Brain microvascular endothelial cell (primary cell): ENCODE data around the gene DAPL1.

Experiments used
- DNase-seq: peaks from one replicate; pipeline ENCODE4 v3.0.0-alpha.2; 2020
- H3K27ac ChIP-seq: fragments of 250-450 bp; sonication (Bioruptor Pico); 2 replicates; pipeline ENCODE4 v1.5.1; 2020; ENCODE audit warnings: mild to moderate bottlenecking, moderate library complexity
- H3K27me3 ChIP-seq: fragments of 250-450 bp; sonication (Bioruptor Pico); replicated peaks from 2 replicates; pipeline ENCODE4 v1.5.1; 2020; ENCODE audit warnings: mild to moderate bottlenecking
- H3K36me3 ChIP-seq: fragments of 250-450 bp; sonication (Bioruptor Pico); replicated peaks from 2 replicates; pipeline ENCODE4 v1.5.1; 2020; ENCODE audit warnings: mild to moderate bottlenecking
- H3K4me3 ChIP-seq: 2 replicates; pipeline ENCODE4 v1.5.1; 2011; ENCODE audit warnings: low read depth, mild to moderate bottlenecking, control low read depth, low read length, moderate library complexity
- CTCF ChIP-seq: IDR thresholded peaks from 2 replicates; pipeline ENCODE4 v1.5.1; 2011; ENCODE audit warnings: low read depth, mild to moderate bottlenecking, moderate library complexity, low read length, control low read depth, inconsistent platforms; ENCODE audit errors: missing control alignments
- in situ Hi-C: cut with HindIII; loops from 2 replicates; pipeline ENCODE4 v1.10.0; 2017; ENCODE audit warnings: low sequenced_read_pairs, low pct_ligation_motif_present

DAPL1 gene

GRCh38 chr2:158750458-158751125 is 44.5 kb upstream of the DAPL1 start:
- no peak overlapping the region for H3K27ac ChIP-seq
- no peak for TF ChIP-seq CTCF
- H3K36me3 ChIP-seq: no peaks in the 10 kb centered on the region
- no peak overlapping the region for H3K4me3 ChIP-seq
- no peak for DNase-seq
- H3K27me3 ChIP-seq: peaks cover 9% of the 10 kb centered on the region
- in situ Hi-C loops: no loop called here

- peak; percentile 91 for TF ChIP-seq CTCF
- Histone ChIP-seq H3K36me3 (no peaks in the 10 kb centered on the region), H3K4me3 (peak overlapping the region; percentile 24), H3K27ac (no peak overlapping the region), H3K27me3 (no peaks in the 10 kb centered on the region)
- peak; percentile 49 for DNase-seq
- in situ Hi-C loops: no loop called here
Measured at GRCh38 chr2:158753641-158754611, 41.2 kb upstream of the DAPL1 start.

GRCh38 chr2:158755310-158756087 is 39.6 kb upstream of the DAPL1 start:
- in situ Hi-C loops: no loop called here
- TF ChIP-seq CTCF: peak; percentile 60
- no peak overlapping the region for H3K4me3 ChIP-seq
- no peaks in the 10 kb centered on the region for H3K27me3 ChIP-seq
- no peak for DNase-seq
- H3K36me3 ChIP-seq: no peaks in the 10 kb centered on the region
- no peak overlapping the region for H3K27ac ChIP-seq

DNA sequence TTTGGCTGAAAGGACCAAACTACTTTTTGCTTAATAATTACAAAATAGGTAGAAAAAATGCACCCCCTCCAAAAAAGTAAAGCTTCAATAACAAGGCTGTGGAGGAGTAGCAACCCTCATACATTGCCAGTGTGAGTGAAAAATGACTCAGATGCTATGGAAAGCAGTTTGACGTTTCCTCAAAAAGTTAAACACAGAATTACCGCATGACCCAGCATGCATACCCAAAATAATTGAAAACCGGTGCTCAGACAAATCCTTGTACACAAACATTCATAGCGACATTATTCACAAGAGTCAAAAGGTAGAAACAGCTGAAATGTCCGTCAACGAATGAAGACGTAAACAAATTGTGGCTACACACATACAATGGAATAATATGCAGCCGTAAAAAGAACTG is 38.8 kb upstream of the DAPL1 start:
- in situ Hi-C loops: no loop called here
- Histone ChIP-seq H3K4me3 (no peak overlapping the region), H3K27ac (no peak overlapping the region), H3K36me3 (no peaks in the 10 kb centered on the region), H3K27me3 (no peaks in the 10 kb centered on the region)
- no peak for TF ChIP-seq CTCF
- DNase-seq: no peak

GRCh38 chr2:158756976-158757375 is 38.1 kb upstream of the DAPL1 start:
- H3K27me3 ChIP-seq: no peaks in the 10 kb centered on the region
- in situ Hi-C loops: no loop called here
- no peak overlapping the region for H3K4me3 ChIP-seq
- no peak overlapping the region for H3K27ac ChIP-seq
- no peaks in the 10 kb centered on the region for H3K36me3 ChIP-seq
- no peak for DNase-seq
- no peak for TF ChIP-seq CTCF
